Subcutaneous adipose tissue (tissue), 4 donors: ENCODE data around the gene GLIS1. TPM values are rescaled to one million over a fixed set of nuclear protein-coding genes. Genes with fewer than 3 reads are reported as not detected.

Experiments
- total RNA-seq, 4 donors: library from RNA; depleted of rRNA; stranded (reverse); fragments of >200 nt; gene quantifications; one replicate each; pipeline ENCODE4 v1.1.0, GENCODE V29; 2016
- TF ChIP-seq, protein P1 (sequence below): fragments of 450-650 bp; IDR thresholded peaks from one replicate; pipeline ENCODE4 v1.5.1; 2016; ENCODE audit warnings: low read depth, mild to moderate bottlenecking, control low read depth, antibody characterized with exemption, moderate library complexity

GLIS1 gene
- total RNA-seq, 4 donors from 2014 or later: 0.17 to 3.6 TPM; not detected in 2

- TF ChIP-seq, protein P1, sequence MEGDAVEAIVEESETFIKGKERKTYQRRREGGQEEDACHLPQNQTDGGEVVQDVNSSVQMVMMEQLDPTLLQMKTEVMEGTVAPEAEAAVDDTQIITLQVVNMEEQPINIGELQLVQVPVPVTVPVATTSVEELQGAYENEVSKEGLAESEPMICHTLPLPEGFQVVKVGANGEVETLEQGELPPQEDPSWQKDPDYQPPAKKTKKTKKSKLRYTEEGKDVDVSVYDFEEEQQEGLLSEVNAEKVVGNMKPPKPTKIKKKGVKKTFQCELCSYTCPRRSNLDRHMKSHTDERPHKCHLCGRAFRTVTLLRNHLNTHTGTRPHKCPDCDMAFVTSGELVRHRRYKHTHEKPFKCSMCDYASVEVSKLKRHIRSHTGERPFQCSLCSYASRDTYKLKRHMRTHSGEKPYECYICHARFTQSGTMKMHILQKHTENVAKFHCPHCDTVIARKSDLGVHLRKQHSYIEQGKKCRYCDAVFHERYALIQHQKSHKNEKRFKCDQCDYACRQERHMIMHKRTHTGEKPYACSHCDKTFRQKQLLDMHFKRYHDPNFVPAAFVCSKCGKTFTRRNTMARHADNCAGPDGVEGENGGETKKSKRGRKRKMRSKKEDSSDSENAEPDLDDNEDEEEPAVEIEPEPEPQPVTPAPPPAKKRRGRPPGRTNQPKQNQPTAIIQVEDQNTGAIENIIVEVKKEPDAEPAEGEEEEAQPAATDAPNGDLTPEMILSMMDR: no peak
Observed at GRCh38 chr1:53540604-53541262, 198.2 kb downstream of the GLIS1 start.

GRCh38 chr1:53539711-53540603 is 199.0 kb downstream of the GLIS1 start:
- TF ChIP-seq, protein P1: no peak

- TF ChIP-seq, protein P1: no peak
Observed at GRCh38 chr1:53539226-53539625, 199.7 kb downstream of the GLIS1 start.

GRCh38 chr1:53536606-53537005 is 202.4 kb downstream of the GLIS1 start:
- TF ChIP-seq, protein P1: no peak

- TF ChIP-seq, protein P1: no peak
Observed at GRCh38 chr1:53535846-53536245, 203.1 kb downstream of the GLIS1 start.

- TF ChIP-seq, protein P1: no peak
Observed at GRCh38 chr1:53535226-53535625, 203.7 kb downstream of the GLIS1 start.

DNA sequence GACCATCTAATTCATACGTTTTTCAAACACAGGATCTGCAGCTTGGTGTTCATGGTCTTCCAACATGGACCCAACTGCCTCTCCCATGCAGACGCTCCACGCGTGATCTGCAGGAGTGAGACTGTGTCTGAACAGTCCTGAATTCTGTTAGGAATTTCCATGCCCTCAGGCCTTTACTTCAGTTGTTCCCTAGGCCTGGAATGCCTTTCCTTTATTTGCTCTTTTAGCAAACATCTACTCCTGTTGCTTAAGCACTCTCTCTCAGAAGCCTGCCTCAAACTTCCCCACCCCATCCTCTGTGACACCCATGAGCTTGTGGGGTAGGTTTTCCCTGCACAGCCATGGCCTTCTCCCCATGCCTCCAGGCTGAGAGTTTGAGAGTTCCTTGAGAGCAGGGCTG is 206.1 kb downstream of the GLIS1 start:
- TF ChIP-seq, protein P1: no peak
